Cerebellar nuclear complex (tissue), 1 donor: ENCODE results near the gene IGDCC3.

Source experiments
- DNase-seq, 2 experiments: peaks; one replicate each; lab custom pipeline; 2025; lab: John Stamatoyannopoulos, UW

Gene IGDCC3

DNA sequence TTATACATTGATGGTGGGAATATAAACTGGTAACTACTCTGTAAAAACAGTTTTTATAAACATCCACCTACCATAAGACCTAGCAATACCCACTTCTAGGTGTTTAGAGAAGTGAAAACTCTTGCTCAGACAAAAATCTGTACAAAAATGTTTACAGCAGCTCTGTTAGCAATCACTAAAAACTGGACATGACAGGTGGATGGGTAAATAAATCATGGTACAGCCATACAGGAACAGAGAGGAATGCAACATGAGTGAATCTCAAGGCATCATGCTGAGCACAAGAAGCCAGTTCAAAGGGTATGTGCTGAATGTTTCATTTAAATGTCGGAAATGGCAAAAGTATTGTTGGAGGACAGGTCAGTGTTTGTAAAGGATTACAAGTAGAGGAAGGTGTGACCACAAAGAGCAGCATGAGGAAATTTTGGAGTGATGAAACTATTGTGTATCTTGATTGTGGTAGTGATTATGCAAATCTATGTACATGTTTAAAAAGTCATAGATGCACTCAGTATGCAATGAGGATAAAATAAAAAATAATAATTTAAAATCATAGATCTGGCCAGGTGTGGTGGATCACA lies 84.8 kb downstream of the IGDCC3 start:
- no peak for DNase-seq

DNA sequence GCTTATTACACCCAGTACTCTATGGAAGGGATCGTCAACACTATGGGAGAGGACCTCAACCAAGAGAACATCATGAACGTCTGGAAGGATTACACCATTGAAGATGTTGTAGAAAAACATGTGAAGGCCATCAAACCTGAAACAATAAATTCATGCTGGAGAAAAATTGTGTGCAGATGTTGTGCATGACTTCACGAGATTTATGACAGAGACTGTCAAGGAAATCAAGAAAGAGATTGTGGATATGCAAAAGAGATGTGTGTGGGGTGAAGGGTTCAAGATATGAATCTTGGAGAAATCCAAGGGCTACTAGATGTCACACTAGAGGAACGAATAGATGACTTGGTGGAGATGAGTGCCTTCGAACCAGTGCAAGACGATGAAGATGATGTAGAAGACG lies 87.6 kb downstream of the IGDCC3 start:
- no peak for DNase-seq

DNA sequence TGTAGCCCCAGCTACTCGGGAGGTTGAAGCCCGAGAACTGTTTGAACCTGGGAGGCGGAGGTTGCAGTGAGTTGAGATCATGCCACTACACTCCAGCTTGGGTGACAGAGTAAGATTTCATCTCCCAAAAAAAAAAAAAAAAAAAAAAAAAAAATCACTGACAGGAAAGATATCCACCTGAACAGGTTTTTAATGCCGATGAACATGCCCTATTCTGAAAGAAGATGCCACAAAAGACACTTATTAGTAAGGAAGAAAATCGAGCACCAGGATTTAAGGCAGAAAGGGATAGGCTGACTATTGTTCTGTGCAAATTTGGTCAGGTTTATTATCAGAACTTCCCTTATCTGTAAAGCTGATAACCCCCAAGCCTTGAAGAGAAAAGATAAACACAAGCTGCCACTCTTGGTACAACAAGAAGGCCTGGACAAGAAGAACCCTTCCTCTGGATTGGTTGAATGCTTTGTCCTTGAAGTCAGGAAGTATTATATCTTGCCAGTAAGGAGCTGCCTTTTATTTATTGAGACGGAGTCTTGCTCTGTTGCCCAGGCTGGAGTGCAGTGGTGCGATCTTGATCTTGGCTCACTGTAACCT lies 88.4 kb downstream of the IGDCC3 start:
- DNase-seq: no peak

DNA sequence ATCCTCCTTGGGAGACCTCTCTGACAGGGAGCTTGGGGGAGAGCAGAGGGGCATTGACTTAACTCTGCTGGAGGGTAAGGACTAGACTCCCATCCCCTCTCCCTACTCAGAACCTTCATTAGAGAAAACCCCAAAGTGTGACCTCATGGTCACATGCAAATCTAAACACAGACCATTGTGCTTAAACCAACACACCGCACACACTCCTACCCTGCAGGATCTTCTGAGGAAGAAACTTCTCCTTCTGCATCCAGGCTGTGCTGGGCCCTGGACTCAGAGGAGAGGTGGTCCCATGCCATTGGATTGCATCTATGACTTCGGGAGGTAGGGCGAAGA lies 90.3 kb downstream of the IGDCC3 start:
- no peak for DNase-seq

DNA sequence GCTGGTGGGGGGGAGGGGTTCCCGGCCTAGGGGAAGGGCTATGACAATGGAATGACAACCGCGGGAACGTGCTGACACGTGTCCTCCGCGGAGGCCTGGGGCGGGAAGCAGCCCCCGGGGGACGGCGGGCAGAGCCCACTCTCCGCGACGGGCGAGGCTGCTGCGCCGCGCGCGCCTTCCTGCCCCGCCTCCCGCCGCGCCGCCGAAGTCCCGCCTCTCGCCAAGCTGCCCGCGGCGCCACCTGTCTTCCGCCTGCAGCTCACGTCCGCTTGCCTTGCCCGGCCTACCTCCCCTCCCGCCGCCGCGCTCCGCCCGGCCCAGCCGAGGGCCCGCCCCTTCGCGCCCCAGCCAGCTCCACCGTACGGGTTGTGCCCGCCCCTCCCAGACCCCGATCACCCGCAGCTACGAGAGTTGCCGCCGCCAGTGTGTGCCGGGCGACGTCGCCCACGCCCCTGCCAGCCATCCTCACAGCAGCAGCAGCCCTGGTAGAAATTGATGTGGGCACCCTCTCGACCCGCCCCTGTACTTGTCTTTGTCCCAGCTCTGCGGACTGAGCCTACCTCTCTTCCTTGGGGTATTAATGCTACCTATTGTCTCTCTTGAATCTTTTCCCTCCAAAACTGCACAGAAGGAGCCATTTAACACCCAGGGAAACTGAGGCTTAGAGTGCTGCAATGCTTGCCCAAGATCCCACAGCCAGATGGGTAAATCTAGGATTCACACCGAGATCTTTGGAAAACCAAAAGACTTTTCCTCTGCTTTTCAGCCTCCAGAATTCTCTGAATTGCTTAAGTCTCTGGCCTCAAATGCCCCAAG lies 90.9 kb downstream of the IGDCC3 start, which contains the start of gene PARP16:
PARP16 (minus strand) TSS at position 180 of the 816 bp plus-strand sequence. CDS start 457 bp downstream, outside the sequence.
- DNase-seq: peak; percentile 62 to 75

DNA sequence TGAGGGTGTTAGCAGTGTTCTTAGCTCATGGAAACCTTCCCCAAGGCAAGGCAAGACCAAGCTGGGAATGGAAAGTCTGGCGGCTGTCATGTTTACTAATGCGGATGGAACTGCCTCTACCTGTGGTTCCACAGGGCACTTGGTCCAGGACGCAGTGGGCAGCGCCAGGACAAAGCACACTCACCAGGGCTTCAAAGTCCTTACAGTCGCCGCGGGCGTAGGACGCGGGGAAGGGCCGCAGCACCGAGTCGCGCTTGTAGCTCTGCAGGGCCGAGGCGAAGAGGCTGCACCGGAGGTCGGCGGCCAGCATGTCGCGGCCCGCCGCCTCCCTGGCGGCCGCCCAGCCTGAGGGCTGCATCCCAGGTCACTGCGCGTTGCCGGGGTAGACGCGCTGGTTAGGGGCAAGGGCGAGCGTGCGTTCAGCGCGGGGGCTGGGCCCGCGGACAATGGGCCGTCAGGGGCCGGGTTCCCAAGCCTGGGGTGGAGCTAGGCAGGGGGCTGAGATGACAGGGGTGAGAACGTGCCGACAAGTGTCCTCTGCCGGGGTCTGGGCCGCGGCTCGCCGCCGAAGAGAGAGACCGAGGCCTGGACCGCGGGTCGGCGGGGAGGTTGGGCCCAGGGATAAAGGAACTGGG lies 91.6 kb downstream of the IGDCC3 start:
- no peak for DNase-seq

DNA sequence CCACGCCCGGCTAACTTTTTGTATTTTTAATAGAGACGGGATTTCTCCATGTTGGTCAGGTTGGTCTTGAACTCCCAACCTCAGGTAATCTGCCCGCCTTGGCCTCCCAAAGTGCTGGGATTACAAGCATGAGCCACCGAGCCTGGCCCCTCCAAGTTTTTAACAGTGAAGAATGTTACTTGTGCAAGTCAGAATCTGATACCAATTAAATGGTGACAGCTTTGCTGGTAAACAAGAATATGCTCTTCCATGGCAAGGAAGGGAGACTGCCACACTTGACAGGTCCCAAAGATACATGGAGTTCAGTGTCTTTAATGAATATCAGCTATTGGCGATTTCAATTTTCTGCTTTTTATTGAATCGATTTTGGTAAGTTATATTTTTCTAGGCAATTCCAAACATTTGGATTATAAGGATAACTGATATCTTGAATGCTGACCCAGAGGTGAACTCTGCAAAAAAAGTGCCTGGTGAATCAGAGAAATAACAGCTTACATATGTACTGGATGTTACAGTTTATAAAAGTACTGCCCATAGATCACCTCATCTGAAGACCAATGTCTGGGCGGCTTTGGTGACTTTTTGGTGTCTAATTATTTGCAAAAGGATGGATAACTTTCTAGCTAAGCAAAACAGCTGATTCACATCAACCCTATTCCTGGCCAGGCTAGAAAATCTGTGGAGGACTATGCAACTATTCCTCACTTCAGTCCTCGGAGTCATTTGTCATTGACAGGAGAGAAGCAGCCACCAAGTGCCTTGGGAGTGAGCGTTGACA lies 92.3 kb downstream of the IGDCC3 start:
- no peak for DNase-seq

DNA sequence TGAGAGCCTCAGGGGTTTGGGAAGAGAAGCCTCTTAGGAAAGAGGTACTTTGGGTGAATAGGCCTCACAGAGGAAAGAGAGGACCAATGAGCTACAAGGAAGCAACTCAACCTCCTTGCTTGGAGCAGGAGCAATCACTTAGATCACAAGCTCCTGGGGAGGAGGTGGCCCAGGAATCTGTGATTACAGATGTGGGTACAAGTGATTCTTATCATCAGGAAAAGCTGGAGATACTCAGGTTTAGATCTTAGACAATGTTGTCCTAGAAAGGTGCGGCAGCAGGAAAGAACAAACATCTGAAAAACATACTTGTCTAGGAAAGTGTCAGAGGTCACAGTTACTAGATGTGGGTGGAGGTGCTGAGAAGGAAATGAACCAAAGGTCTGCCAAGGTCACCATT lies 99.3 kb downstream of the IGDCC3 start:
- no peak for DNase-seq
